Endodermal cell (in vitro differentiated cells): ENCODE data around the gene HIC1. TPM values are rescaled to one million over a fixed set of nuclear protein-coding genes. Genes with fewer than 3 reads are reported as not detected.

Experiments used
- DNase-seq: peaks from one replicate; pipeline ENCODE4 v3.0.0-alpha.2; 2017
- H3K27ac ChIP-seq: 2 replicates; pipeline ENCODE4 v1.5.1; 2013; ENCODE audit warnings: mild to moderate bottlenecking, low read depth, low read length, moderate library complexity
- H3K27me3 ChIP-seq: 2 replicates; pipeline ENCODE4 v1.6.1; 2013; ENCODE audit warnings: mild to moderate bottlenecking, low read length, moderate library complexity; ENCODE audit not compliant: insufficient read depth, control insufficient read depth, poor library complexity, severe bottlenecking
- H3K36me3 ChIP-seq: 2 replicates; pipeline ENCODE4 v1.7.0; 2013; ENCODE audit warnings: mild to moderate bottlenecking, low read length, moderate library complexity; ENCODE audit not compliant: control insufficient read depth, insufficient read depth
- H3K4me1 ChIP-seq: one replicate; pipeline ENCODE4 v1.7.0; 2013; ENCODE audit warnings: low read length; ENCODE audit not compliant: control insufficient read depth, insufficient read depth
- H3K4me3 ChIP-seq: 2 replicates; pipeline ENCODE4 v1.5.1; 2013; ENCODE audit warnings: mild to moderate bottlenecking, low read length, moderate library complexity
- H3K9ac ChIP-seq: 2 replicates; pipeline ENCODE4 v1.6.1; 2013; ENCODE audit warnings: mild to moderate bottlenecking, low read length, moderate library complexity; ENCODE audit not compliant: poor library complexity, severe bottlenecking; ENCODE audit errors: extremely low read depth
- H3K9me3 ChIP-seq: 2 replicates; pipeline ENCODE4 v1.6.1; 2013; ENCODE audit warnings: mild to moderate bottlenecking, low read length, moderate library complexity; ENCODE audit not compliant: control insufficient read depth
- H3K27ac Mint-ChIP-seq: 2 replicates; pipeline ENCODE4 v1.8.0; 2020; ENCODE audit warnings: mixed read lengths
- H3K27me3 Mint-ChIP-seq: 2 replicates; pipeline ENCODE4 v1.8.0; 2021; ENCODE audit warnings: mild to moderate bottlenecking, mixed read lengths; ENCODE audit not compliant: insufficient read depth
- H3K36me3 Mint-ChIP-seq: 2 replicates; pipeline ENCODE4 v1.8.0; 2020; ENCODE audit warnings: low read depth, mixed read lengths
- H3K4me1 Mint-ChIP-seq: 2 replicates; pipeline ENCODE4 v1.8.0; 2020; ENCODE audit warnings: mixed read lengths
- H3K4me3 Mint-ChIP-seq: 2 replicates; pipeline ENCODE4 v1.8.0; 2020; ENCODE audit warnings: mild to moderate bottlenecking, moderate library complexity, mixed read lengths
- H3K9me3 Mint-ChIP-seq: 2 replicates; pipeline ENCODE4 v1.8.0; 2020; ENCODE audit warnings: mild to moderate bottlenecking, mixed read lengths
- CTCF ChIP-seq: fragments of 200-600 bp; sonication (generic); conservative IDR thresholded peaks from 2 replicates; pipeline ENCODE4 v1.5.0; 2021; ENCODE audit warnings: antibody characterized with exemption, mild to moderate bottlenecking
- WGBS, 2 experiments: methylation state at CpG; one replicate each; pipeline versions ENCODE4 v1.1.5 to v1.1.7; 2013; ENCODE audit warnings: missing lambda C conversion rate in 2 of 2, mixed read lengths in 1 of 2; ENCODE audit not compliant: insufficient coverage in 1 of 2, insufficient read length in 1 of 2; 5-methylcytosine and 5-hydroxymethylcytosine counted together
- total RNA-seq, 2 donors: library from RNA; stranded (reverse); fragmentation: NEBNext Ultra II Directional in 1 of 2; extraction: Animal tissue kit (Norgen Biotek cat#: 25700) in 1 of 2; gene quantifications; 2 replicates in 1 of 2; 3 replicates in 1 of 2; pipeline ENCODE4 v1.2.1, GENCODE V29; 2021

HIC1 gene
- total RNA-seq, 2 donors from 2014 or later, result 0.13 to 0.57 TPM

- peaks cover 18% of the 10 kb centered on the region for H3K4me1 ChIP-seq
- H3K4me3 Mint-ChIP-seq, result no peak overlapping the region
- DNase-seq, result peak; percentile 72
- H3K36me3 Mint-ChIP-seq, result peaks cover 59% of the 10 kb centered on the region
- H3K27me3 ChIP-seq, result no peaks in the 10 kb centered on the region
- peaks cover 27% of the 10 kb centered on the region for H3K4me1 Mint-ChIP-seq
- TF ChIP-seq CTCF, result no peak
- no peak overlapping the region for H3K4me3 ChIP-seq
- peaks cover 62% of the 10 kb centered on the region for H3K36me3 ChIP-seq
- WGBS, 2 experiments, result 82 to 85% methylated on average over 8 to 9 of the region's 9 CpGs
- no peak overlapping the region for H3K9ac ChIP-seq
- no peaks in the 10 kb centered on the region for H3K9me3 Mint-ChIP-seq
- H3K27ac Mint-ChIP-seq, result no peak overlapping the region
- no peak overlapping the region for H3K27ac ChIP-seq
- H3K27me3 Mint-ChIP-seq, result no peaks in the 10 kb centered on the region
- H3K9me3 ChIP-seq, result no peaks in the 10 kb centered on the region
Observed at GRCh38 chr17:2082003-2082781, 27.3 kb downstream of the HIC1 start.

- Mint-ChIP-seq H3K4me1 (peaks cover 27% of the 10 kb centered on the region), H3K9me3 (no peaks in the 10 kb centered on the region), H3K27ac (no peak overlapping the region), H3K36me3 (peaks cover 52% of the 10 kb centered on the region), H3K27me3 (no peaks in the 10 kb centered on the region), H3K4me3 (no peak overlapping the region)
- 91 to 93% methylated on average over 5 to 7 of the region's 7 CpGs for WGBS, 2 experiments
- no peak for DNase-seq
- H3K4me1 ChIP-seq, result peaks cover 18% of the 10 kb centered on the region
- H3K4me3 ChIP-seq, result no peak overlapping the region
- no peaks in the 10 kb centered on the region for H3K27me3 ChIP-seq
- H3K9me3 ChIP-seq, result no peaks in the 10 kb centered on the region
- H3K36me3 ChIP-seq, result peaks cover 63% of the 10 kb centered on the region
- no peak overlapping the region for H3K9ac ChIP-seq
- TF ChIP-seq CTCF, result no peak
- H3K27ac ChIP-seq, result no peak overlapping the region
Observed at GRCh38 chr17:2083613-2084035, 28.7 kb downstream of the HIC1 start.

GRCh38 chr17:2084036-2084765 lies 29.3 kb downstream of the HIC1 start:
- H3K27ac ChIP-seq, result no peak overlapping the region
- peaks cover 30% of the 10 kb centered on the region for H3K4me1 Mint-ChIP-seq

More at GRCh38 chr17:2084036-2084765, 29.3 kb downstream of the HIC1 start:
- H3K4me1 ChIP-seq, result peaks cover 18% of the 10 kb centered on the region
- H3K9me3 ChIP-seq, result no peaks in the 10 kb centered on the region
- Mint-ChIP-seq H3K27me3 (no peaks in the 10 kb centered on the region), H3K27ac (no peak overlapping the region), H3K36me3 (peaks cover 48% of the 10 kb centered on the region), H3K4me3 (no peak overlapping the region), H3K9me3 (no peaks in the 10 kb centered on the region)
- H3K36me3 ChIP-seq, result peaks cover 63% of the 10 kb centered on the region
- no peak overlapping the region for H3K9ac ChIP-seq
- H3K4me3 ChIP-seq, result no peak overlapping the region
- TF ChIP-seq CTCF, result no peak
- 86 to 90% methylated on average over 5 to 8 of the region's 8 CpGs for WGBS, 2 experiments
- no peaks in the 10 kb centered on the region for H3K27me3 ChIP-seq
- DNase-seq, result no peak
